Raji (cell line): Measurements from ENCODE around the gene MDFI.

Source experiments
- POLR2A ChIP-seq: IDR thresholded peaks from 2 replicates; pipeline ENCODE4 v1.6.1; 2011; ENCODE audit warnings: low read depth, low read length, control low read depth; ENCODE audit not compliant: insufficient read depth

Gene MDFI

DNA sequence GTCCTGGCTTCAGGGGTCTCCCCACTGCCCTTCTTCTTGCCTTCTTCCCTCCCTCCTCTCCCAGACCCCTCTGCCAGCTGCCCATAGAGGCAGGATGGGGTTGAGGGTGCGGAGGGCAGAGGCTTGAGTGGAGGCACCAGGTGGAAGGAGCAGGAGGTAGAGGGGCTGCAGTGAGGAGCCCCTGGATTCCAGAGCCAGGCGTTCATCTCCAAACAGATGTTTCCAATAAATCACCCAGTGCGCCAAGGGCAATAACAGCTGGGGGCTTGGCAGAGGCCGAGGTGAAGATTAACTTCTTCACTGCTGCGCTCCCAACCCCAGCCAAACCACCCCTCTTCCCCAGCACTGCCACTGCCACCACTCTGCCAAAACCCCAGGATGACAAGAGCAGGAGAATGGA is 10.7 kb downstream of the MDFI start:
- no peak for TF ChIP-seq POLR2A

DNA sequence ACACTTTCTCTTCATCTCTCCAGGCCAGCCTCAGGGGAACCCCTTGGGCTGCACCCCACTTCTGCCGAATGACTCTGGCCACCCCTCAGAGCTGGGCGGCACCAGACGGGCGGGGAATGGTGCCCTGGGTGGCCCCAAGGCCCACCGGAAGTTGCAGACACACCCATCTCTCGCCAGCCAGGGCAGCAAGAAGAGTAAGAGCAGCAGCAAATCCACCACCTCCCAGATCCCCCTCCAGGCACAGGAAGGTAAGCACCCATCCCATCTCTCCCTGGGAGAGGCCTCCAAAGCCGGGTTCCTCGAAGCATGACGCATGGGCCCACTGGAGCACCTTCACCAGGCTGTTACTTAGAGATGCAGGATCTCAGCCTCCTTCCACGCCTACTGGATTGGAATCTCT is 11.3 kb downstream of the MDFI start:
- no peak for TF ChIP-seq POLR2A

DNA sequence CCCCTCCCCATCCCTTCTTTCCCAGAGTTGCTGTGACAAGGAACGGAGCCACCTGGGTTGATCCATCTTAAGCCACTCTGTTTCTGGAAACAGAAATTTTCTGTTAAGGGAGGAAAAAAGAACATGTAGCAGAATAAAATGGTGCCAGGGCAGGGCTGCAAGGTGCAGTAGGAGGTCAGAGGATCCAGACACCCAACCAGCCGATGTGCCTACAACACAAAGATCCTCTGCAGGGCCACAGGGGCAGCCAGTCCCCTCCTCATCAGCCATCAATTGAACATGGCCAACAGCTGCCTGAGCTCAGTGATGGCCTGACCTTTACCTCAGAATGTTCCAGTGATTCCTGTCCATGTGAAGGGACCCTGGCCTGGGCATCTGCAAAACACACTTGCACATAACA is 11.9 kb downstream of the MDFI start:
- TF ChIP-seq POLR2A = no peak

DNA sequence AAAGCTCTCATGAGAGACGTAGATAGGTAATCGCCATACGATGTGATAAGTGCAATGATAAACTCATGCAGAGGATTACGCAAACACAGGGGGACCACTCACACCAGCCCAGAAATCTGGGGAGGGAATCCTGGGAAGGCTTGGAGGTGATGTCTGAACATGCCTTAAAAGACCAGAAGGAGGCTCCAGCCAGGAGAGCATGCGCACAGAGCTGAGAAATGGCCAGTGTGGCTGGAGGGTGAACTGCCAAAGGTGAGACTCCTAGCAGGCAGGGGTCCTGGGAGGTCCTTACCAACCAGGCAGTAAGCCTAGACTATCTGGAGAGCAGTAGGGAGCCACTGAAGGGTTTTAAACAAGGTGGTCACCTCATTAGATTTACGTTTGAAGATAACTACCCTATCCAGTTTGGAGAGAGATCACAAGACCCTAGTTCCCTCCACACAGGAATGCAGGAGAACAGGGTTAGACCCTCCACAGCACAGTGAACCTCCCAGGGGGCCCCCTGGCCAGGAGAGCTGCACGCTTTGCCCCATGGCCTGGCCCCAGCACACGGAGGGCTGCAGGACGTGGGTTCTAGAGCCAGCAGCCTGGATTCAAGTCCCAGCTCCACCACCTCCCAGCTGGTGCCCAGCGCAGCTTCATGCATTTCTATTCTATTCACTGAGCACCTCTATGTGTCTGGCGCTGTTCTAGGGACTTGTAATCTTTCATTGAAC is 13.1 kb downstream of the MDFI start:
- TF ChIP-seq POLR2A = no peak

- no peak for TF ChIP-seq POLR2A
Observed at GRCh38 chr6:41651962-41652657, 13.8 kb downstream of the MDFI start.

DNA sequence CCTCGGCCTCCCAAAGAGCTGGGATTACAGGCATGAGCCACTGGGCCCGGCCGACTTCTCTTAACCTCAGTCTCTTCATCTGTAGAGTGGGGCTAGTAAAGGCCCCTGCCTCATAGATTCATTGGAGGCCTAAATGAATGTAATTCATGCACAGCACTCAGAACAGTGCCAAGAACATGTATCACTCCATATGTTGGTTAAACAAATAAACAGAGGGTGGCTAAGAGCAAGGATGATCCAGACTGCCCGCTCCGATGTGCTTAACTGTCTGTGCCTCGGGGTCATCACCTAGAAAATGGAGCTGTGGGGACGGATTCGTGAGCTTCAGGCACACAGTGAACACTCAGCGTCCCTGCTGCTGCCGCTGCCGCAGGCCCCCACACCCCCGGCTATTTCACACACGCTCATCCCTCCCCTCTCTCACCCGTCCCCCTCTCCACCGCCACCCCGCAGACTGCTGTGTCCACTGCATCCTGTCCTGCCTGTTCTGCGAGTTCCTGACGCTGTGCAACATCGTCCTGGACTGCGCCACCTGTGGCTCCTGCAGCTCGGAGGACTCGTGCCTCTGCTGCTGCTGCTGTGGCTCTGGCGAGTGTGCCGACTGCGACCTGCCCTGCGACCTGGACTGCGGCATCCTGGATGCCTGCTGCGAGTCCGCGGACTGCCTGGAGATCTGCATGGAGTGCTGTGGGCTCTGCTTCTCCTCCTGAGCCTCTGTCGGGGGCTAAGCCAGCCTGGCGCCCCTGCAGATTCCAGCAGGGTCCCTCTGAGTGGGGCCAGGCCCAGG is 14.8 kb downstream of the MDFI start:
- no peak for TF ChIP-seq POLR2A

DNA sequence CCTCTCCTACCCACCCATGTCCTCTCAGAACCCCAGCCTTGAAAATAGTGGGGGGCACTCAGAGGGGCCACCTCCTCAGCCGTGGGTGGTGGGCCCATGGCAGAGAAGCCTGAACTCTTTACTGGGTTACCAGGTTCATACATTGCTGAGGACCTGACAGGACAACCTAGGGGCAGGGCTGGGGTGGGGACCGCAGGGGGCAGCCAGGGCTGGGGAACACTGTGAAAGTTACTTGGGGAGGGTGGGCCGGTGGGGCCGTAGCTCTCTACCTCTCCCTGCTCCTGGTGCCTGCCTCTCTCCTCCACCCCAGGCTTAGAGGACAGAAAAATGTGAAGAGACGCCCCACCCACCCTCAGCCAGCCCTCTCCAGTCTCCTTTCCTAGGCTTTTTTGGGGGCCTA is 15.4 kb downstream of the MDFI start:
- no peak for TF ChIP-seq POLR2A

DNA sequence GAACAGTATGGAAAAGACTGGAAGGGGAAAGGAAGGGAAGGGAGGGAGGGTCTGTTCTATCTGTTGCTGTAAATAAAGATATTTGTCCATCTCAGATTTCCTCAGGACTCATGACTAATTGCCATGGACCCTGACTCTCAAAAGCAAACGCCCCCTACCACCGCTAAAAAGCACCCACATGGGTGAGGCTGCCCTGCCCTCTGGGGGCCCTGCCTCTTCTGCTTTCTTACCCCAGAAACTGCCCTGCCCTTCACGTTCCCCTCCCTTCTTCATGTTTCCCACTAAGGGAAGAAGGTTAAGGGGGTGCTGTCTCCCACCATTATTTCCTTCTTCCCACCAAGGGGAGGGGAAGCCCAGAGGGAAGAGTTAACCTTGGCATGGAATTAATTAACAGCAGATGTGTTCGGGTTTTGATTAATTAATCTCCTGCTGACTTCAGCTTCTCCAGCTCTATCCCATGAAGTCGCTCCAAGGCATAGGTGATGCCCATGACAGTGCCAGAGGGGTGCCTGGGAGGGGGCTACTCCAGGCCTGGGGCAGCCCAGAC is 16.0 kb downstream of the MDFI start:
- TF ChIP-seq POLR2A = no peak

GRCh38 chr6:41654698-41655151 is 16.5 kb downstream of the MDFI start:
- TF ChIP-seq POLR2A = no peak

- TF ChIP-seq POLR2A = no peak
Observed at GRCh38 chr6:41655176-41655575, 16.9 kb downstream of the MDFI start.

GRCh38 chr6:41655646-41656001 is 17.4 kb downstream of the MDFI start:
- no peak for TF ChIP-seq POLR2A

GRCh38 chr6:41656002-41656691 is 17.9 kb downstream of the MDFI start:
- no peak for TF ChIP-seq POLR2A

DNA sequence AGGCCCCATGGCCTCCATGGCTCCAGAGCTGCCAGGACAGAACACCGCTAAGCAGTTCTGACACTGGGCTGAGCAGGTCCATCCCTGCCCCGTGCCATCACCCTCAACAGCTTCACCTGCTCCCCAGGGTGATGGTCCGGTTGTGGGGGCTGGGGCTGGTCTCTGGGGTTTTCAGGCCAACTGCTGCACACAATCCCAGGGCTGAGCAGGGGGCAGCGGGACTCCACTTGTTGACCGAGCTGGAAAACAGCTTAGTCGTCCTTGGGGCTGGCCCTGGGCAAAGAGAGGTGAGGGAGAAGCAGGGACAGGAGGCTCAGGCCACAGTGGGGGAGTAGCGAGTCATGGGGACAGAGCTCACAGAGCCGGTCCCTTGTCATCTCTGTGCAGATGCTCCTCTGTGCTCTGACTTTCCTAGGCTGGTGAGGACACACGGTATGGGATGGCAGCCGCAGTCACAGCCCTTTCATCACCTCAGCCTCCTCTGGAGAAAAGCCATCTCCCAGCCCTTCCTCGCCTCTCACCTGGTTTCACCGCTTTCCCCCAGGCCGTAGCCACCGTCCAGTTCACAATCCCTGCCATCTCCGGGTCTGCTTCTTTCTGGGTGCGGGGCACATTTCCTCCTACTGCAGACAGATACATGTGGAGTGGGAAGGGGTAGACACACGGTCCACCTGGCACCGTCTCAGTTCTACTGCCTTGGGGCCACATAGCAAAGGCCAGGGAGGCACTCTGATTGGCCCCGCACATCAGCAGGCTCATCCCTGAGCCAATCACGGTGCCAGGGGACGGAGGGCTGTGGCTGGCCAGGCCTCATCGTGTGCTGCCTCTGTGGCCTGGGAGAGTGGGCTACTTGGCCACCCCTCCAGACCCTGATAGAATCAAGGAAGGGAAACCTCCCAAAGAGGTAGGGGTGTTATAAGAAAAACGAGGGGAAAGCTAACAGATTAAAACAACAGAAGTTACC is 19.1 kb downstream of the MDFI start:
- TF ChIP-seq POLR2A = no peak

- no peak for TF ChIP-seq POLR2A
Observed at GRCh38 chr6:41658636-41659035, 20.4 kb downstream of the MDFI start.
